ENCODE results near the gene TMEM92.

Gene TMEM92

GRCh38 chr17:50274142-50274896 is at the start of gene TMEM92:
Gene TMEM92, plus strand, starts transcription at chr17:50274466. Its CDS starts 36 bp downstream, at chr17:50274502.
- peak; percentile 74 for DNase-seq
- in situ Hi-C loops (cut with HindIII; ENCODE audit: low pct_ligation_motif_present, low pct_unique_long_range_greater_than_20kb, low sequenced_read_pairs): no loop called here

DNA sequence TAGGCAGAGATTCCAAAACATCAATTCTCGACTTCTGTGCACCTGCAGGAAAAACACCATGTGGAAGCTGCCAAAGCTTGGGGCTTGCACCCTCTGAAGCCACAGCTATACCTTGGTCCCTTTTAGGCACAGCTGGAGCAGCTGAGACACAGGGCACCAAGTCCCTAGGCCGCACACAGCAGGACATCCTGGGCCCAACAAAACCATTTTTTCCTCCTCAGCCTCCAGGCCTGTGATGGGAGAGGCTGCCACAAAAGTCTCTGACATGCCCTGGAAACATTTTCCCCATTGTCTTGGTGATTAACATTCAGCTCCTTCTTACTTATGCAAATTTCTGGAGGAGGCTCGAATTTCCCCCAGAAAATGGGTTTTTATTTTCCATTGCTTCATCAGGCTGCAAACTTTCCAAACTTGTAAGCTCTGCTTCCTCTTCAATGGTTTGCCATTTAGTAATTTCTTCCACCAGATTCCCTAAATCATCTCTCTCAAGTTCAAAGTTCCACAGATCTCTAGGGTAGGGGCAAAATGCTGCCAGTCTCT is 48.5 kb upstream of the TMEM92 start:
- in situ Hi-C loops (cut with HindIII; ENCODE audit: low pct_ligation_motif_present, low pct_unique_long_range_greater_than_20kb, low sequenced_read_pairs): no loop called here
- DNase-seq: no peak

DNA sequence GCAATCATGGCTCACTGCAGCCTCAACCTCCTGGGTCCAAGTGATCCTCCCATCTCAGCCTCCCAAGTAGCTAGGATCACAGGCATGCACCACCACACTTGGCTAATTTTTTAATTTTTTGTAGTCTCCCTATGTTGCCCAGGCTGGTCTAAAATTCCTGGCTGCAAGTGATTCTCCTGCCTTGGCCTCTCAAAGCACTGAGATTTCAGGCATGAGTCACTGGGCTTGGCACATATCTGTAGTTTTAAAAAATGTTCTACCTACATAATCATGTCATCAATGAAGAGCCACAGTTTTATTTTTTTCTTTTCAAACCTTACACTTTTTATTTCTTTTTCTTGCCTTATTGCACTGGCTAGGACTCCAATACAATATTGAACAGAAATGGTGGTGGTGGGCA is 39.7 kb upstream of the TMEM92 start:
- no peak for DNase-seq
- in situ Hi-C loops (cut with HindIII; ENCODE audit: low pct_ligation_motif_present, low pct_unique_long_range_greater_than_20kb, low sequenced_read_pairs): no loop called here

GRCh38 chr17:50237901-50238300 is 36.4 kb upstream of the TMEM92 start:
- in situ Hi-C loops (cut with HindIII; ENCODE audit: low pct_ligation_motif_present, low pct_unique_long_range_greater_than_20kb, low sequenced_read_pairs): no loop called here
- no peak for DNase-seq

DNA sequence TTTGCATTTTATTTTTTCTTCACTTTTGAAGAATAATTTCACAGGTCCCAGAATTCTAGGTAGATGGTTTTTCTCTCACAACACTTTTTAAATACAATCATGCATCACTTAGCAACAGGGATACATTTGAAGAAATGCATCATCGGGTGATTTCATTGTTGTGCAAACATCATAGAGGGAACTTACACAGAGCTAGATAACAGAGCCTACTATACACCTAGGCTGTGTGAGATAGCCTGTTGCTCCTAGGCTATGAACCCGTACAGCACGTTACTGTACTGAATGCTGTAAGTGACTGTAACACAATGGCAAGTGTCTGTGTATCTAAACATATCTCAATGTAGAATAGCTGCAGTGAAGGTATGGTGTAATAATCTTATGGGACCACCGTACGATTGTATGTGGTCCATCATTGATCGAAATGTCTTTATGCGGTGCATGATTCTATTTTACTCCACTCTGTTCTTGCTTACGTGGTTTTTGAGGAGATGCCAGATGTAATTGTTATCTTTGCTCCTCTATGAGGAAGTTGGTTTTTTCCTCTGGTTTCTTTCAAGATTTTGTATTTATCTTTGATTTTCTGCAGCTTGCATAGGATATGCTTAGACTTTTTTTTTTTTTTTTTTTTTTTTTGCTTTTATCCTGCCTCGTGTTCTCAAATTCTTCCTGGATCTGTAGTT is 35.5 kb upstream of the TMEM92 start:
- in situ Hi-C loops (cut with HindIII; ENCODE audit: low pct_ligation_motif_present, low pct_unique_long_range_greater_than_20kb, low sequenced_read_pairs): no loop called here
- DNase-seq: no peak

DNA sequence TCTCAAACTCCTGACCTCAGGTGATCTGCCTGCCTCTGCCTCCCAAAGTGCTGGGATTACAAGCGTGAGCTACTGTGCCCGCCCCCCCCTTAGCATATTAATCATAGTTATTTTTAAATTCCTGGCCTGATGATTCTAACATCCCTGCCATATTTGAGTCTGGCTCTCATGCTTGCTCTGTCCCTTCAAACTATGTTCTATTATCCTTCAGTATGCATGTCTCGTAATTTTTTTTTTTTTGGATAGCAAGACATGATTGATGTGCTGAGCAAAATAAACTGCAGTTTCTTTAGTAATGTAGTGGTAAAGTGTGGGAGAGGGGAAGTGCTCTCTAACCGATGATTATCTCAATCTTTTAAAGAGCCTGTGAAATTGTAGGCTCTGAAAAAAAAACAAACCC is 34.3 kb upstream of the TMEM92 start:
- in situ Hi-C loops (cut with HindIII; ENCODE audit: low pct_ligation_motif_present, low pct_unique_long_range_greater_than_20kb, low sequenced_read_pairs): no loop called here
- DNase-seq: no peak

- in situ Hi-C loops (cut with HindIII; ENCODE audit: low pct_ligation_motif_present, low pct_unique_long_range_greater_than_20kb, low sequenced_read_pairs): no loop called here
- no peak for DNase-seq
Observed at GRCh38 chr17:50240851-50241250, 33.4 kb upstream of the TMEM92 start.

- in situ Hi-C loops (cut with HindIII; ENCODE audit: low pct_ligation_motif_present, low pct_unique_long_range_greater_than_20kb, low sequenced_read_pairs): no loop called here
- no peak for DNase-seq
Observed at GRCh38 chr17:50241431-50241830, 32.8 kb upstream of the TMEM92 start.

DNA sequence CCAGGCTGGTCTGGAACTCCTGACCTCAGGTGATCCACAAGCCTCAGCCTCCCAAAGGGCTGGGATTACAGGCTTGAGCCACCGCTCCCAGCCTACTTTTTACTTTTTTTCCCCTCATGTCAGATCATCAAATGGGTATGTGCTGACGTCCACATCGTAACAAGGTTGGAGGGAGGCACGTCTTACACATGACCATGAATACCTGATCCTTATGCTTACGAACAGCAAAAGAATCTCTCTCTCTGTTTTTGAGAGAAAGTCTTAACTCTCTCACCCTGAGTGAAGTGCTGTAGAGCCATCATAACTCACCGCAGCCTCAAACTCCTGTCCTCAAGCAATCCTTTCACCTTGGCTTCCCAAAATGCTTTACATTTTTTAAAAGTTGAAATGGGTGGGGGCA is 29.5 kb upstream of the TMEM92 start:
- in situ Hi-C loops (cut with HindIII; ENCODE audit: low pct_ligation_motif_present, low pct_unique_long_range_greater_than_20kb, low sequenced_read_pairs): no loop called here
- no peak for DNase-seq

GRCh38 chr17:50248255-50248654 is 26.0 kb upstream of the TMEM92 start:
- no peak for DNase-seq
- in situ Hi-C loops (cut with HindIII; ENCODE audit: low pct_ligation_motif_present, low pct_unique_long_range_greater_than_20kb, low sequenced_read_pairs): no loop called here

DNA sequence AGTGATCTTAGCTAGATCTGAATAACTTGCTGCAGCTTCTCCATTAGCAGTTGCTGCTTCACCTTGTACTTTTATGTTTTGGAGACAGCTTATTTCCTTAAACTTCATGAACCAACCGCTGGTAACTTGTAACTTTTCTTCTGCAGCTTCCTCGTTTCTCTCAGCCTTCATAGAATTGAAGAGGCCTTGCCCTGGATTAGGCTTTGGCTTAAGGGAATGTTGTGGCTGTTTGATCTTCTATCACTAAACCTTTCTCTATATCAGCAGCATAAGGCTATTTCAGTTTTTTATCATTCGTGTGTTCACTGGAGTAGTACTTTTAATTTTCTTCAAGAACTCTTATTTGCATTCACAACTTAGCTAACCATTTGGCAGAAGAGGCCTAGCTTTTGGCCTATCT is 21.5 kb upstream of the TMEM92 start:
- in situ Hi-C loops (cut with HindIII; ENCODE audit: low pct_ligation_motif_present, low pct_unique_long_range_greater_than_20kb, low sequenced_read_pairs): no loop called here
- DNase-seq: no peak

DNA sequence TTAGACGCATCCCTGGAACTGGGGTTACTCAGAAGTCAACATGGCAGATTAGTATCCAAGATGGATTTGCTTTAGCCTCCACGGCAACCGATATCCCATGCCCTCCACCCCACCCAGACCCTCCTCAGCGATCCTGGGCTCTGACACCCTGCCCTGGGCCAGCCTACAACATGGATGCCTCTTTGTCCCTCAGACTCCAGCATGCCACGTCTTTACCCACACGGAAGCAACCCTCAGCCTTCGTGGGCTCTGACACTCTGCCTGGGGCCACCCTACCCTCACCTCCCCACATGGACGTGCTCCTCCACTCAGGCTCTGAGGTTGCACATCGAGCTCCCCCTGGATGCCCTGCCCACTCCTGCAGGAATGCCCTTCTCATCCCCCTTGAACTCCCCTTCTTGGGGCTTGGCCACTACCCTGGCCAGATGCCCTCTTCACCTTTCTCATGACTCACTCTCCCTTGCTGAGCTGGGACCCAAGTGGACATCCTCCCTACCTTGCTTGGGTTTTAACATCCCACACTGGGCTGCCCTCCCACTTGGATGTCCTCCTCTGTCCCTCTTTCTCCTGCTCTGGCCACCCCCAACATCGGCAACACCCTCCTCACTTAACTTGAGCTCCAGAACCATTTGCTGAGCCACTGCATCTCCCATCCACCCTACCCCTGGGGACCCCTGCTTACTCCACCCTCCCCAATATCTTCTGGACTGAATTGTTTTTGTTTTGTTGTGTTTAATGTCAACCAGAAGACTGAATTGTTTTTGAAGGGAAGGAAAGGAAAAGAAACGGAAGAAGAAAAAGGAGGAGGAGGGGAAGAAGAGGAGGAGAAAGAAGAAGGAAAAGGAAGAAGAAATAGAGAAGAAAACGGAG is 18.3 kb upstream of the TMEM92 start:
- in situ Hi-C loops (cut with HindIII; ENCODE audit: low pct_ligation_motif_present, low pct_unique_long_range_greater_than_20kb, low sequenced_read_pairs): no loop called here
- DNase-seq: no peak

DNA sequence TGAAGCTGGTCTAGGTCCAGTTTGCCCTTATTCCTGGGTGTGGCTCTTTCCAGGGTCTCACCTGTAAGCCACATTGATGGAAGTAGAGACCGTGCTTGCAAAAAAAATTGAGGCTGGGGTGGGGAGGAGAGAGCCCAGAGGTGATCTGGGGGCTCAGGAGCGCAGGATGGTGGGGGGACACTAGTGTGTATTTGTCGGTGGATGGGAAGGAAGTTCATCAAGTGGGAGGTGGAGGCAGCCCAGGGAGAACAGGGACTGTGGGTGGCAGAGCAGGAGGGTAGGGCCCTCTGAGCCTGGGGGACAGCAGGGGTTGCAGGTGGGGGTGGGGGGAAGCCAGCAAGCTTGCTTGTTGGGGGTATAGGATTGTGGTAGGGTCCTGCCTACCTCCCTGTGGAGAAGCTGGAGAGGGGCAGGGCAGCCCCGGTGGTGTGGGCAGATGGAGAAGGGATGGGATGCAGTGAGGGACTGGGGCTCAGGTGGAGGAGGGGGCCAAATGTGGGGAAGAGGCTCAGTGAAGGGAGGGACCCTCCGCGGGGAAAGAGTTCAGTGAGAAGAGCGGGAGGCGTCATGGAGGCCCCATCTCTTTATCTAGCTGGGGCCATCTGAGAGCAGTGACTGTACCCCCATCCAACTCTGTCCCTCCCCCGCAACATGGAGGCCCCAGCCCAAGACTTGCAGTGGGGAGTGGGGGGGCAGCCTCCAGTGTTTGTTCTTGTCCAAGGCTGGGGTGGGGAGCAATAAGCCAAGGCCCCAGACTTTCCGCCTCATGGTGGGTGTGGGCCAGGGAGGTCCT is 17.2 kb upstream of the TMEM92 start:
- DNase-seq: no peak
- in situ Hi-C loops (cut with HindIII; ENCODE audit: low pct_ligation_motif_present, low pct_unique_long_range_greater_than_20kb, low sequenced_read_pairs): no loop called here

- in situ Hi-C loops (cut with HindIII; ENCODE audit: low pct_ligation_motif_present, low pct_unique_long_range_greater_than_20kb, low sequenced_read_pairs): no loop called here
- DNase-seq: no peak
Observed at GRCh38 chr17:50257676-50258224, 16.5 kb upstream of the TMEM92 start.

DNA sequence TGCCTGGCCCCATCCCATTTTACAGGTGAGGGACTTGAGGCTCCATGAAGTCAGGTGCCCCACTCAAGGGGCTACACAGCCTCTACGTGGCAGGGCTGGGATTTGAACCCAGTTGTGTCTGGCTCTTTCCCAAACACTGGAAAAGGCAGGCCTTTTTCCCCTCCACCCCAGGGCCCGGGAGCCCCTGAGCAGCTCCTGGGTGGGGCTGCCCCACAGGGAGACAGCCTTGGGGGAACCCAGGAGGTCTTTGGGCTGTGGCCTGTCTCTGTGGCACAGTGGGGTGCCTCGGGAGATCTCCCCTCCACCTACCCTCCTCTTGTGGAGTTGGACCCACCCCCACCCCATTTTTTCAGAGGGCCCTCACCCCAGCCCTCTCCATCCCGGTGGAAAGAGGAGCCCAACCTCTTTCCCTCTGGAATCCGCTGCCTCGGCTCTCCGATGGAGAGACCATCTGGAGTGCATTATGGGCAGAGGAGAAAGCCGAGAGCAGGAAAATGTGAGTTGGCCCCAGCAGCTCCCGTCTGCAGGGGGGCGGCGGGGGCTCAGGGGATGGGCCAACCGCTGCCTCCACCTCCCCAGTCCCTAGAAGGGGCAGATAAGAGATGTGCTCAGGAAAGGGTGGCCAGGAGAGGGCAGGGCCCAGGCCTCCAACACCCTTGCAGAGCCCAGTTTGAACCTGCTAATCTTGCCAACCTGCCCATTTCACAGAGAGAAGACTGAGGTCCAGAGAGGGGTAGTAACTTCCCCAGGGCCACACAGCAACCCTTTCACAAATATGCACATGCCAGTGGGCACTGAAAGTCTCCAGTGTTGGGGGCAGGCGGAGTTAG is 15.4 kb upstream of the TMEM92 start:
- no peak for DNase-seq
- in situ Hi-C loops (cut with HindIII; ENCODE audit: low pct_ligation_motif_present, low pct_unique_long_range_greater_than_20kb, low sequenced_read_pairs): no loop called here

DNA sequence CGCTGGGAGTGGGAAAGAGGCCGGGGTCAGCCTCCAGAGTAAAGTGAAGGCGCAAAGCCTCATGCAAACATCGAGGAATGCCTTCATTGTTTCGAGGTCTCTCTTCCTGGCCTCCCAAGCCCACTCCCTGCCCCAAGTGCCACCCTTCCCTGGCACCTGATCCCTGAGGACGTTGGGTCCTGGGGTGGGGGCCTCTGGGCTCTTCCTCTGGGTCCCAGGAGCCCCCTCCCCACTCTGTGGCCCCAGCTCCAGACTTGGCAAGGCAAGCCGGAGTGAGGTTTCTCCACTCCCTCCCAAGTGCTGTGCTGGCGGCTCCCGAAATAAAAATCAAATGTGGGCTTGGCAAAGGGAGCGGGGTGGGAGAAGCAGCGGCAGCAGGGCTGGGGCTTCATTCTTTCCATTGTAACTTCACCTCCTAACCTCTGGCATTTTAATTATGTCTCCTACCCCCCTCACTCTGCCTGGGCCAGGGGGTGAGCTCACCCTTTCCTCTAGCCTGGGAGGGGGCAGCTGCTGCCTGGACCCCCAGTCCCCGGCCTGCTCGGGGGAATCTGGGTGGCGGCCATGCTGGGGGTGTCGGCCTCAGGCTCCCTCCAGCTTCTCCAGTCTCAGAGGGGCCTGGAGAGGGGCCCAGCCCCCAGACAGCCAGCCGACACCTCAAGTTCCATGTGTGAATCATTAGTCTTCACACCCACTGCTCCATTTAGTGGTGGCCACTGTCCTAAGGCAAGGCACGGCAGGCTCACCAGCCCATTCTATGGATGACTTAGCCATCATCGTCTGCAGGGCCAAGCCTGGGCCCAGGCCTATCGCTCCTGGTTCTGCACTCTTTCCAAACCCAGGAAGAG is 14.6 kb upstream of the TMEM92 start:
- DNase-seq: no peak
- in situ Hi-C loops (cut with HindIII; ENCODE audit: low pct_ligation_motif_present, low pct_unique_long_range_greater_than_20kb, low sequenced_read_pairs): no loop called here

All from ACHN (cell line).